Neural crest cell (in vitro differentiated cells): ENCODE data around the gene NPRL2. TPM values are rescaled to one million over a fixed set of nuclear protein-coding genes. Genes with fewer than 3 reads are reported as not detected.

ENCODE experiments used
- DNase-seq: peaks from one replicate; pipeline ENCODE4 v3.0.0; 2021; ENCODE audit warnings: low read depth, mixed read lengths, low spot score
- H3K27ac Mint-ChIP-seq: one replicate; pipeline ENCODE4 v1.8.0; 2021; ENCODE audit warnings: mild to moderate bottlenecking, mixed read lengths; ENCODE audit not compliant: unreplicated experiment
- H3K27me3 Mint-ChIP-seq: 2 replicates; pipeline ENCODE4 v1.8.0; 2021; ENCODE audit warnings: low read depth, mild to moderate bottlenecking, mixed read lengths
- H3K36me3 Mint-ChIP-seq: 2 replicates; pipeline ENCODE4 v1.8.0; 2021; ENCODE audit warnings: low read depth, mild to moderate bottlenecking, mixed read lengths
- H3K4me1 Mint-ChIP-seq: 2 replicates; pipeline ENCODE4 v1.8.0; 2021; ENCODE audit warnings: mixed read lengths
- H3K4me3 Mint-ChIP-seq: one replicate; pipeline ENCODE4 v1.8.0; 2021; ENCODE audit warnings: mild to moderate bottlenecking, mixed read lengths
- H3K9me3 Mint-ChIP-seq: 2 replicates; pipeline ENCODE4 v1.8.0; 2021; ENCODE audit warnings: mixed read lengths
- CTCF ChIP-seq: fragments of 200-600 bp; sonication (generic); conservative IDR thresholded peaks from 2 replicates; pipeline ENCODE4 v1.5.0; 2021; ENCODE audit warnings: antibody characterized with exemption, mild to moderate bottlenecking
- total RNA-seq: library from RNA; stranded (reverse); gene quantifications from 2 replicates; pipeline ENCODE4 v1.2.1, GENCODE V29; 2021

The NPRL2 gene
- total RNA-seq, 1 donor from 2014 or later, result 30.6 TPM

- Mint-ChIP-seq H3K36me3 (peaks cover 5% of the 10 kb centered on the region), H3K9me3 (no peaks in the 10 kb centered on the region), H3K27ac (no peak overlapping the region), H3K4me3 (peak overlapping the region; percentile 96), H3K27me3 (no peaks in the 10 kb centered on the region), H3K4me1 (peaks cover 37% of the 10 kb centered on the region)
- DNase-seq, result no peak
- TF ChIP-seq CTCF, result no peak
Measured at GRCh38 chr3:50327129-50327528, 23.4 kb downstream of the NPRL2 start.

GRCh38 chr3:50326182-50326541 is 24.4 kb downstream of the NPRL2 start:
- peak overlapping the region; percentile 94 for H3K4me3 Mint-ChIP-seq
- H3K4me1 Mint-ChIP-seq, result peaks cover 37% of the 10 kb centered on the region
- H3K27me3 Mint-ChIP-seq, result no peaks in the 10 kb centered on the region
- no peak for DNase-seq
- no peak overlapping the region for H3K27ac Mint-ChIP-seq
- TF ChIP-seq CTCF, result no peak
- H3K9me3 Mint-ChIP-seq, result no peaks in the 10 kb centered on the region
- peaks cover 5% of the 10 kb centered on the region for H3K36me3 Mint-ChIP-seq

GRCh38 chr3:50325497-50326181 is 24.9 kb downstream of the NPRL2 start:
- Mint-ChIP-seq H3K27me3 (no peaks in the 10 kb centered on the region), H3K4me3 (peak overlapping the region; percentile 94), H3K36me3 (peaks cover 5% of the 10 kb centered on the region), H3K4me1 (peaks cover 38% of the 10 kb centered on the region), H3K9me3 (no peaks in the 10 kb centered on the region), H3K27ac (no peak overlapping the region)
- no peak for TF ChIP-seq CTCF
- DNase-seq, result no peak

GRCh38 chr3:50325113-50325480 is 25.5 kb downstream of the NPRL2 start:
- Mint-ChIP-seq H3K4me1 (peaks cover 44% of the 10 kb centered on the region), H3K4me3 (peak overlapping the region; percentile 94), H3K27me3 (no peaks in the 10 kb centered on the region), H3K9me3 (no peaks in the 10 kb centered on the region), H3K27ac (no peak overlapping the region), H3K36me3 (peaks cover 5% of the 10 kb centered on the region)
- no peak for TF ChIP-seq CTCF
- no peak for DNase-seq

GRCh38 chr3:50324351-50325112 is 26.0 kb downstream of the NPRL2 start:
- peaks cover 9% of the 10 kb centered on the region for H3K36me3 Mint-ChIP-seq
- H3K9me3 Mint-ChIP-seq, result no peaks in the 10 kb centered on the region
- H3K4me1 Mint-ChIP-seq, result peaks cover 49% of the 10 kb centered on the region
- peak; percentile 79 for DNase-seq
- peak; percentile 81 for TF ChIP-seq CTCF
- H3K4me3 Mint-ChIP-seq, result peak overlapping the region; percentile 94
- no peaks in the 10 kb centered on the region for H3K27me3 Mint-ChIP-seq
- no peak overlapping the region for H3K27ac Mint-ChIP-seq
